OCI-LY1 (cell line): ENCODE data around the gene LECT2.

Experiments used
- EZH2 ChIP-seq: fragments of 200-600 bp; sonication (generic), shearing (Covaris generic); IDR thresholded peaks from 2 replicates; pipeline ENCODE4 v1.8.0; 2017; ENCODE audit warnings: borderline replicate concordance, mixed run types, mild to moderate bottlenecking, antibody characterized with exemption, low read length, moderate library complexity, mixed read lengths
- TF ChIP-seq, protein P1 (sequence below): fragments of 200-600 bp; sonication (generic), shearing (Covaris generic); IDR thresholded peaks from 2 replicates; pipeline ENCODE4 v1.5.1; 2017; ENCODE audit warnings: mild to moderate bottlenecking, antibody characterized with exemption, low read length, moderate library complexity, mixed read lengths

DNA sequence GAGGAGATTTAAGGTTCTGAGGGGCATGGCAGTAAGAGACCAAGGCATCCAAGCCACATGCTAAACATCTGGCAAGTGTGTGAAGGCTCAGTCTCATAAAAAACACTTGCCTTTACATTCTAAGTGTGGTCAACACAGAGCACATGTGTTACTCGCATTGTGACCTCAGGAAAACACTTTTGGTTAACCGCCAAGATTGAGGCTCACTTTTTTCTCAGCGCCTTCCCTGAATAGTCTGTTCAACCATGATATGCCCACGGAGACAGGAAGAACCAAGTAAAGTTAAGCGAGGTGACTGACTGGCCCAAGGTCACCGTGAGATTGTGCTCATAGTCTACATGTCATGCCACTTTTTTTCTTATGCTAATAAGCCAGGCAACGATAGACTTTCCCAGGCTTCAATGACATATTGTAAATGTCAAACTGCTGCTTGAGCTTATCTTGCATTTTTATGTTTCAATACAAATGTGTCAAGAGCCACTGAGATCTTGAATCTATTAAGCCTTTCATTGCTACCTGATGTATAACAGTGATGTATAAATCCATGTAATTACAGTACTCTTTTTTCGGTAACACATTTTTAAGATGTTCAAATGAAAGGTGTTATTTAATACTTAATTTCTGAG, 38.0 kb downstream of the LECT2 start:
- TF ChIP-seq, protein P1, sequence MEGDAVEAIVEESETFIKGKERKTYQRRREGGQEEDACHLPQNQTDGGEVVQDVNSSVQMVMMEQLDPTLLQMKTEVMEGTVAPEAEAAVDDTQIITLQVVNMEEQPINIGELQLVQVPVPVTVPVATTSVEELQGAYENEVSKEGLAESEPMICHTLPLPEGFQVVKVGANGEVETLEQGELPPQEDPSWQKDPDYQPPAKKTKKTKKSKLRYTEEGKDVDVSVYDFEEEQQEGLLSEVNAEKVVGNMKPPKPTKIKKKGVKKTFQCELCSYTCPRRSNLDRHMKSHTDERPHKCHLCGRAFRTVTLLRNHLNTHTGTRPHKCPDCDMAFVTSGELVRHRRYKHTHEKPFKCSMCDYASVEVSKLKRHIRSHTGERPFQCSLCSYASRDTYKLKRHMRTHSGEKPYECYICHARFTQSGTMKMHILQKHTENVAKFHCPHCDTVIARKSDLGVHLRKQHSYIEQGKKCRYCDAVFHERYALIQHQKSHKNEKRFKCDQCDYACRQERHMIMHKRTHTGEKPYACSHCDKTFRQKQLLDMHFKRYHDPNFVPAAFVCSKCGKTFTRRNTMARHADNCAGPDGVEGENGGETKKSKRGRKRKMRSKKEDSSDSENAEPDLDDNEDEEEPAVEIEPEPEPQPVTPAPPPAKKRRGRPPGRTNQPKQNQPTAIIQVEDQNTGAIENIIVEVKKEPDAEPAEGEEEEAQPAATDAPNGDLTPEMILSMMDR, result no peak
- TF ChIP-seq EZH2, result no peak
